Stimulated activated CD4-positive, alpha-beta T cell treated with anti-CD3 and anti-CD28 coated beads, TNF-alpha, amount 100 ng/mL, for 1 hour (primary cell): ENCODE data around the gene HK2.
"Not testable (repeated sequence)": the region's sequence is repeated elsewhere in the genome, so short reads cannot be mapped to it uniquely, and the experiment has no call there.

Experiments
- DNase-seq, 3 donors: peaks; one replicate each; pipeline ENCODE4 v3.0.0-alpha.2; 2020; ENCODE audit warnings: low read depth in 3 of 3, low spot score in 1 of 3

Gene HK2

DNA sequence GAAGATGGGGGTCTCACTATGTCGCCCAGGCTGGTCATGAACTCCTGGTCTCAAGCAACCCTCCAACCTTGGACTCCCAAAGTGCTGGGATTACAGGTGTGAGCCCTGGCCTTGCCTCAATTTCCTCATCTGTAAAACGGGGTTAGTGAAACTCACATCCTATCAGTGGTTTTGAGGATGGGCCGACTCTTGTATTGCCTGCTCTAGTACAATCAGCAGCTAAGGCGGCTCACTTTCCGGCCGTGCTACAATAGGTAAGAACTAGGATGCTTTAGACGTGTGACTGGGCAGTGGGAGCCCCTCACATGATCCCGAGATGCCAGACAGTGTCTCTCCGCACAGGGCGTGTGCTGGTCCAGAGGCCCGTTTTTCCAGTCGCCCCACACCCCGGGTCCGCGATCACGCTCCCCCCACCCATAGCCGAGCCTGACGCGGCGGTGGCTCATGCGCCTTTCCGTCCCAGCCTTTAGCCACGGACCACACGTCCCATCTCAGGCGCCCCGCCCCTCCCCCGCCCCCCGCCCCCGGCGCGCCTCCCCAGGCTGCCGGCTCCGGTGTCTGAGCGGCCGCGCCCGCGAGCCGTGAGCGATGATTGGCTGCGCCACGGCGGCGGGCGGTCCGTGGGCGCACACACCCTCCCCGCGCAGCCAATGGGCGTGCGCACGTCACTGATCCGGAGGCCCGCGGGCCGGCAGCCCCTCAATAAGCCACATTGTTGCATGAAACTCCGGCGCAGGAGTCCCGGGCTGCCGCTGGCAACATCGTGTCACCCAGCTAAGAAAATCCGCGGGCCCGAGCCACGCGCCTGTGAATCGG lies at the start of gene HK2:
Gene HK2 (plus strand): TSS at position 710 of the 816 bp plus-strand sequence. CDS start 454 bp downstream, outside the sequence.
- peak; percentile 41 to 71 (median 57) for DNase-seq

DNA sequence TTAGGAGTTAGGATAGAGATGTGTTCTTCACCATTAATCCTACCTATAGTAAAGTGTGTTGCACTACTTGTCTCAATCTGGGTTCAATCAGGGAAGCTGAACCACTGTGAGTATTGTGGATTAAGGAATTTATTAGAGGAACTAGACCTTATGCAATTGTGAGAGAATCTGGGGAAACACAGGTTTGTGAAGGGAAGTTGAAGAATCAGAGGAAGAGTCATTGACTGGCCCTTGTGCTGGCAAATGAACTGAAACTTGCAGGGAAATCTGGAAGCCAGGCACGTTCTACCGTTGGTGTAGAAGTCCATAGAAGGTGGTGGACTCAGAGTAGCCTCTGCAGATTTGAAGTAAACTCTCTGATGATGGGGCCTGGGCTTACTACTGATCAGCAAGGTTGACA lies 44.7 kb upstream of the HK2 start:
- DNase-seq: no peak

DNA sequence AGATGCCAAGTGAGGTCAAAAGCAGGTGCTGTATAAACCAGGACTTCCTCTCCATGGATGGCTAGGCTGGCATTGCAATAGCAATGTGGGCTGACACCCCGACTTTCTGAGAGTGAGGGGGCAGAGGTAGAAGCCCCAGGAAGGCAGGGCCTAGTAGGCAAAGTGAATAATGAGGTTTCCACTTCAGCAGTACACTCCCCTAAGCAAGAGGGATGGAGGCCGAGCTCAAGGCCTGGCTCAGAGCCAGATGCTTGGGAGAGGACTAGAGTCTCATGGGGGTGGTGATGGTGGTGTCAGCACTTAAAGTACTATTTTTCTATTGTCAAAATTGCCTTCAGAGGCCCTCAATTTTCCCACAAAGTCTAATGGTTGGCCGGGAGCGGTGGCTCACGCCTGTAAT lies 41.6 kb upstream of the HK2 start:
- no peak for DNase-seq

- DNase-seq: not testable (repeated sequence)
These were observed 39.0 kb upstream of the HK2 start for GRCh38 chr2:74794878-74795277.

DNA sequence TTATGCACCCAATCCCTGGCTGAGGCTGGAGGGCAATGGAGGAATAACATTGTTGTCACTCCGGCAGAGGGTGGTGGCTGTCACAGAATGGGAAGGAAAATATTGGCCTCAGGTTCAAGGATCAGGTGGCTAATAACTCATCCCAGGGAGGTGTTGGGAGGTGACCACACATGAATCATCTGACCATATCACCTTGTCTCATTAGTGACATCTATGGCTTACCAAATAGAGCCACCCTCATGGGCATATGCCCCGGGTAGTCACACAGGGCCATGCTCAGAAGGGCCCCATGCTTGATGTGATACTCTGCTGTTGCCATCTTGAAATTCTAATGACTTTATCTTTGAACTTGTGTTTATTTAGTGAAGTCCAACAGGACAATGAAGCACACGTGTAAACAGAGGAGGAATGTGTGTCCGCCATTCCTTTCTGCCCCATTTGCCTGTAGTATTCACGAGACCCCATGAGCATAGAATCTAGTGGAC lies 27.5 kb upstream of the HK2 start:
- DNase-seq: no peak

- DNase-seq: no peak
These were observed 27.0 kb upstream of the HK2 start for GRCh38 chr2:74806920-74807319.

- DNase-seq: no peak
These were observed 20.9 kb upstream of the HK2 start for GRCh38 chr2:74812787-74813590.

- no peak for DNase-seq
These were observed 19.8 kb upstream of the HK2 start for GRCh38 chr2:74814102-74814501.

- DNase-seq: no peak
These were observed 18.0 kb upstream of the HK2 start for GRCh38 chr2:74815941-74816340.

DNA sequence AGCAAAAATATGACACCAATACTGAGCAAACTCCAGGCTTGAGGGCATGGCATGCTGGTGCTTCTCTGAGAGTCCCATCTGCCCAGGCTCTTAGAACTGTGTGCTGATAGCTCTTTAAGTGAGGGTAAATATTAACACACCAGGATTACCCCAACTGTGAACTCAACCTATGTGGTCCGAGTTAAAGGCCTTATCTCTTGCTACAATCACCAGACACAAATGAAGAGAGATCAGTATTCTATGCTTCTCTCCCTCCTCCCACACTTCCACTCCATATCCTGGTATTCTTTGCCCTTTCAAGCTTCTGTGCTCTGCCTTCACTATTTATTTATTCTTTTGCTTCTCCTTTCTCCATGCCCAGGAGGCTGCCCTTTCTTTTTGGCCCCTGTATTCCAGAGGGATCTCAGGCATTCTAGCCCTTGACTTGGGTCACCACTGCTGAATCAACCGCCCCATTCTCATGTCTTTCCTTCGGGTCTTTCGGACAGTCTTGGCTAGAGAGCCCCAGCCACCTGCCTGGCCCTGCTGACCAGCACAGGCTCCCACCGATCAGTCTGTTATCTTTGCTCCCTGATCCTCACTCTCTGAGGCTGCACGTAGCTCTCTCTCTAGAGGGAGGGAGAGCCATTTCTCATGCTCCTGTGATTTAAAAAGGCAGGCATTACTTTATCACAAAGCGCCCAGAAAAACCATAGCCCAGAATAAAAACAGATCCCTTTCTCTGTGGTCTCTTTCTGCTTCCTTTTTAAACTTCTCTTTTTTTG lies 17.2 kb upstream of the HK2 start:
- no peak for DNase-seq

- DNase-seq: no peak
These were observed 16.6 kb upstream of the HK2 start for GRCh38 chr2:74817304-74817675.

DNA sequence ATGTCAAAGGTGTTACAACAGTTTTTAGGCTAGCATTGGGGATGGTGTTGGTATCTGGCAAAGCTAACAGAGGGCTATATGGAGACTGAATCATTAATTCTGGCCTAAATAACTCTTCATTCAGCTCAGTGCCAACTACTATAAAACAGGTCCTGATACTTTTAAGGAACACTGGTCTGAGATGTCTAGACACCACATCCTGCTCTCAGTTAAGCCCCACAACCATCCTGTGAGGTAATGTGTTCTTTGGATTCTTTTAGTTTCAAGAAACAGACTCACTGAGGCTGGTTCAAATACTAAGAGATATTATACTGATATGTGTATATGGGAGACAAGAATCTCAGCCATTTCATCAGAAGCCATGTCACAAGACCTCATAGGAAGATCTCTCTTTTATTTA lies 14.2 kb upstream of the HK2 start:
- no peak for DNase-seq

- no peak for DNase-seq
These were observed 12.5 kb upstream of the HK2 start for GRCh38 chr2:74821177-74822126.

DNA sequence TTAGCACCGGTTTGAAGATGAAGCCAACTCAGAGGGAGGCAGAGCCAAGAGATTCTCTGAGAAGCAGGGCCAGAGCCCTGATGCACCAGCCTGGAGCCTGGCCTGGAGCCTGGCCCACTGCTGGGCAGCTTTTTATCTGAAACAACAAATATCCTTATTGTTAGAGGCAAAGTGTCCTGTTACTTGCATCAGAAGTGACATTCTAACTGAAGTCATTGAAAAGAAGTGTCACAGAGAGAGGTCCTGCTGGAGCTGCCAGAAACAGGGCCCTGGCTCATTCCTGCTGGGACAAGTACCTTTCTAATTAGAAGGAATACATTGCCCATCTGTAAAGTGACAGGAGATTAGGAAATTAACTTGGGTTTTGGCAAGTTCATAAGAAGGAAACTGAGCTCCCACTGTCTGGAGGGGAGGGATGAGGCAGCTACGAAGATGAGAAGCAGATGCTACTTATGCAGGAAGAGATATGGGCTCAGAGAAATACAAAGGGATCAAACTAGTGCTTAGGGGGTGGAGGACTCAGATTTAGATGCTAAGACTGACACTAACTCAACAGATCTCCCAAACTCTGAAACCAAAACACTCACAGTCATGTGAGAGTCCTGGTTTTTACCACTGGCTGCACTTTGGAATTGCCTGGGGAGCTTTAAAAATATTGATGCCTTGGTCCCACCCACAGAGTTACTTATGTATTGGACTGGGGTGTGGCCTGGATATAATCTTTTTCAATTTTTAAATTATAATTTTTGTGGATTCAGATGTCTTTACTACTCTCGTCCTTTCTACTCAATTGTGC lies 11.0 kb upstream of the HK2 start:
- no peak for DNase-seq

GRCh38 chr2:74824679-74825078 lies 9.2 kb upstream of the HK2 start:
- DNase-seq: no peak

DNA sequence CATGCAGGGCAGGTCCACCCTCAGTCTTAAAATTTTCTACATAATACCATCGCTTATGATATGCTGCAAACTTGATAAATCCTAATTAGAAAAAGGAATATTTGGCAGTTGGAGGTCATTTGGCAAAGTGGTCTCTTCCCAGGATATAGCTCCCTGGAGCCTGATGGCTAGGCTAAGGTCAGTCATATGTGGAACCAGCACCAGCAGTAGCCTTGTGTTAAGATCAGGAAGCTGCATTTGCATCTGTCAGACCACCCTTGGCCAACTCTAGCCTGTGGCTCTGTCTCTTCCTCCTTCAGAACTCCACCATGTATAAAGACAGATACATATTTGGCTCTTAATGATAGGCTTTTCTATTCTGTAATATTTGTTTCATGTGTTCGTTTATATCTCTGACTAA lies 5.4 kb upstream of the HK2 start:
- DNase-seq: no peak

- no peak for DNase-seq
These were observed 2.0 kb upstream of the HK2 start for GRCh38 chr2:74831693-74832530.

DNA sequence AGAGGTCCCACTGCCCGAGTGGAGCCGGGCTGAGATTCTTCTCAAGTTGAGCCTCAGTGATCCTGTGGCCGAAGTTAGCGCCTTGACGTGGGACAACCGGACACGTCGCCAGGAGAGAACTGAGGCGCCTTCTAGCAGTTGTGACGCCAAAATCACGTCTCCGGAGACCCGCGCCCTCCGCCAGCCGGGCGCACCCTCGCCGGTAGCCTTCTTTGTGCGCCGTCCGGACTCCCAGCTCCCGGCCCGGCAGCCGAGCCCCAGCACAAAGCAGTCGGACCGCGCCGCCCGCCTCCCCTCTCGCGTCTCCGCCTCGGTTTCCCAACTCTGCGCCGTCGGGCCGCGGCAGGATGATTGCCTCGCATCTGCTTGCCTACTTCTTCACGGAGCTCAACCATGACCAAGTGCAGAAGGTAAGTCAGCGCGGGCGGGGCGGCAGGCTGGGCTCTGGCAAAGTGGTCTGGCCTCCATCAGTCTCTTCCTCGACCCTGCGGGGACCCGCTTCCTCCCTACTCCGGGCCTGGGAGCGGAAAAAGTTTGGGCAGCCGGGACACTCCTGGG lies 386 bp downstream of the HK2 start:
- DNase-seq: peak in 1 of 3 donors; percentile 31
